Astrocyte of the cerebellum (primary cell): ENCODE results near the gene SAC3D1.

Experiments used
- DNase-seq: peaks from one replicate; pipeline ENCODE4 v3.0.0-alpha.2; 2011; ENCODE audit warnings: low read depth
- H3K4me3 ChIP-seq: 2 replicates; pipeline ENCODE4 v1.5.1; 2011; ENCODE audit warnings: mild to moderate bottlenecking, low read depth, low read length, moderate library complexity
- CTCF ChIP-seq: IDR thresholded peaks from 2 replicates; pipeline ENCODE4 v1.5.1; 2012; ENCODE audit warnings: low read length, low read depth, moderate library complexity, mild to moderate bottlenecking; ENCODE audit errors: missing control alignments
- in situ Hi-C: cut with HindIII; loops from 2 replicates; pipeline ENCODE4 v1.10.0; 2017; ENCODE audit warnings: low sequenced_read_pairs

Gene SAC3D1

GRCh38 chr11:65089621-65090020 lies 48.6 kb downstream of the SAC3D1 start:
- DNase-seq = no peak
- no peak overlapping the region for H3K4me3 ChIP-seq
- in situ Hi-C loops = no loop called here
- no peak for TF ChIP-seq CTCF

GRCh38 chr11:65090628-65091027 lies 49.6 kb downstream of the SAC3D1 start:
- in situ Hi-C loops = no loop called here
- no peak for DNase-seq
- TF ChIP-seq CTCF = no peak
- H3K4me3 ChIP-seq = no peak overlapping the region
